Measurements from ENCODE around the gene FAM50B. TPM values are rescaled to one million over a fixed set of nuclear protein-coding genes. Genes with fewer than 3 reads are reported as not detected.

The FAM50B gene
- total RNA-seq, 3 donors from 2014 or later (not counting 1 experiment from before 2014, with no cell fraction given), result 1.9 to 4.7 (median 1.9) TPM

DNA sequence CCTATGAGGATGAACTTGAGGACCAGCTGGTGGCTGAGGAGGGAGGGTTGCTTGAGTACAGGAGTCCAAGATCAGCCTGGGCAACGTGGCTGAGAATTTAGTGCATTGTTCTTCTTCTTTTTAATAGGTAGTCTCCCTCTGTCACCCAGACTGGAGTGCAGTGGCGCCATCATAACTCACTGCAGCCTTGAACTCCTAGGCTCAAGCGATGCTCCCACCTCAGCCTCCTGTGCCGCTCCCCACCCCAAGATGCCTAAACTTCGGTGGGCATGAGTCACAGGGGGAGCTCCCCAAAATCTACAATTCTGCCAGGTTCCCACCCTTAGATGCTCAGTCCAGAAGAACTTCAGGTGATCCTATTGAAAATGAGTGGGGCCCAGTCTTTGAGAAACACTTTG, 21.4 kb downstream of the FAM50B start:
- Mint-ChIP-seq H3K4me1 (no peaks in the 10 kb centered on the region), H3K4me3 (no peak overlapping the region)

GRCh38 chr6:3871515-3871914, 22.3 kb downstream of the FAM50B start:
- H3K27ac ChIP-seq (ENCODE audit: low read length), result no peak overlapping the region
- no peaks in the 10 kb centered on the region for H3K9me3 Mint-ChIP-seq
- no peak for TF ChIP-seq CTCF (IDR thresholded peaks at IDR 0.05)
- intact Hi-C loops (cut with micrococcal nuclease), result no loop called here
- H3K4me3 Mint-ChIP-seq, result no peak overlapping the region
- no peak overlapping the region for H3K27ac Mint-ChIP-seq
- ATAC-seq (no peak), DNase-seq (no peak)
- H3K36me3 ChIP-seq (ENCODE audit: control insufficient read depth, insufficient read depth, low read length), result no peaks in the 10 kb centered on the region
- H3K4me3 ChIP-seq (ENCODE audit: low read length), result no peak overlapping the region
- H3K4me1 Mint-ChIP-seq, result no peaks in the 10 kb centered on the region
- peaks cover 7 to 13% of the 10 kb centered on the region in 2 donors for H3K27me3 Mint-ChIP-seq (ENCODE audit: low read depth in 2 of 2)
- H3K9me3 ChIP-seq (ENCODE audit: control insufficient read depth, insufficient read depth, low read length), result no peaks in the 10 kb centered on the region
- WGBS (ENCODE audit: insufficient coverage), result 84% methylated on average over 4 of the region's 4 CpGs
- H3K36me3 Mint-ChIP-seq, result no peaks in the 10 kb centered on the region
- H3K4me1 ChIP-seq (ENCODE audit: control insufficient read depth, insufficient read depth, low read length), result no peaks in the 10 kb centered on the region
- peaks cover 3% of the 10 kb centered on the region for H3K27me3 ChIP-seq (ENCODE audit: control insufficient read depth, insufficient read depth, low read length)

More for the DNA sequence above, 21.4 kb downstream of the FAM50B start:
- no peak for ATAC-seq
- intact Hi-C loops (cut with micrococcal nuclease), result no loop called here
- Mint-ChIP-seq H3K27me3 (ENCODE audit: low read depth in 2 of 2) (peaks cover 7 to 13% of the 10 kb centered on the region in 2 donors), H3K36me3 (no peaks in the 10 kb centered on the region), H3K27ac (no peak overlapping the region), H3K9me3 (no peaks in the 10 kb centered on the region)
- Histone ChIP-seq H3K4me1 (ENCODE audit: control insufficient read depth, insufficient read depth, low read length) (no peaks in the 10 kb centered on the region), H3K27ac (ENCODE audit: low read length) (no peak overlapping the region), H3K4me3 (ENCODE audit: low read length) (no peak overlapping the region), H3K36me3 (ENCODE audit: control insufficient read depth, insufficient read depth, low read length) (no peaks in the 10 kb centered on the region), H3K27me3 (ENCODE audit: control insufficient read depth, insufficient read depth, low read length) (no peaks in the 10 kb centered on the region), H3K9me3 (ENCODE audit: control insufficient read depth, insufficient read depth, low read length) (no peaks in the 10 kb centered on the region)
- DNase-seq, result no peak
- no peak for TF ChIP-seq CTCF (IDR thresholded peaks at IDR 0.05)
- 97% methylated on average over 5 of the region's 5 CpGs for WGBS (ENCODE audit: insufficient coverage)

DNA sequence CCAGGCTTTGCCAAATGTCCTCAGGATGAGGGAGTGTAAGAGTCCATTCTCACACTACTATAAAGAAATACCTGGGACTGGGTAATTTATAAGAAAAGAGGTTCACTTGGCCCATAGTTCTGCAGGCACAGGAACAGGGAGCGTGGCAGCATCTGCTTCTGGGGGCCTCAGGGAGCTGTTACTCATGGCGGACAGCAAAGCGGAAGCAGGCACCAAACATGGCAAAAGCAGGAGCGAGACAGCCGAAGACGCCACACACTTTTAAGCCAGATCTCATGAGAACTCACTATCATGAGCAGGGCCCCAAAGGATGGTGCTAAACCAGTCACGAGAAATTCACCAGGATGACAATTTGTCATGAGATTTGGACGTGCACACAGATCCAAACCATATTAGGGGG, 22.8 kb downstream of the FAM50B start:
- 94% methylated on average over 8 of the region's 8 CpGs for WGBS (ENCODE audit: insufficient coverage)
- ATAC-seq (no peak), DNase-seq (no peak)
- Histone ChIP-seq H3K4me1 (ENCODE audit: control insufficient read depth, insufficient read depth, low read length) (no peaks in the 10 kb centered on the region), H3K9me3 (ENCODE audit: control insufficient read depth, insufficient read depth, low read length) (no peaks in the 10 kb centered on the region), H3K27me3 (ENCODE audit: control insufficient read depth, insufficient read depth, low read length) (peaks cover 3% of the 10 kb centered on the region), H3K27ac (ENCODE audit: low read length) (no peak overlapping the region), H3K36me3 (ENCODE audit: control insufficient read depth, insufficient read depth, low read length) (no peaks in the 10 kb centered on the region), H3K4me3 (ENCODE audit: low read length) (no peak overlapping the region)
- H3K9me3 Mint-ChIP-seq, result no peaks in the 10 kb centered on the region
- no peak overlapping the region for H3K27ac Mint-ChIP-seq
- H3K27me3 Mint-ChIP-seq (ENCODE audit: low read depth in 2 of 2), result peaks cover 7 to 13% of the 10 kb centered on the region in 2 donors
- intact Hi-C loops (cut with micrococcal nuclease), result no loop called here
- no peak for TF ChIP-seq CTCF (IDR thresholded peaks at IDR 0.05)
- H3K4me1 Mint-ChIP-seq, result no peaks in the 10 kb centered on the region
- H3K36me3 Mint-ChIP-seq, result no peaks in the 10 kb centered on the region
- H3K4me3 Mint-ChIP-seq, result no peak overlapping the region

DNA sequence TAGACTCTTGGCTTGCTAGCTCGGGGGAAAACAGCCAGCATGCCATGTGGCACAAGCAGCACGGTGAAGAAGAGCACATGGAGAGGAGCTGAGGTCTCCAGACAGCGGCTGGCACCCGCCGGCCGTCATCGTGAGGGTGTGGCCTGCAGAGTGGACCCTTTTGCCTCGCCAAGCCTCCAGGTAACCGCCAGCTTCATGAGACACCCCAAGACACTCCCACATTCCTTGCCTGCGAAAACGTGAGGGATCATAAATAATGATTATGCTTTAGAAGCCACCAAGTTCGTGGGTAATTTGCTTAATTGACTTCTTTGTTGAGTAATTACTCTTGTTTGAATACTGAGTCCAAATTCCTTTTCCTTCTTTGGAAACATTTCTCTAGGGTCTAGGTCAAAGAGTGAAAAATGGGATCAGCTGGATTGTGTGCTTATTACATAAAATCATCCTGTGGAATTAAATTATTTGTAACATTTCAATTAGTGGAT, 23.2 kb downstream of the FAM50B start:
- ATAC-seq, result no peak
- no peak overlapping the region for H3K27ac Mint-ChIP-seq
- Histone ChIP-seq H3K4me3 (ENCODE audit: low read length) (no peak overlapping the region), H3K9me3 (ENCODE audit: control insufficient read depth, insufficient read depth, low read length) (no peaks in the 10 kb centered on the region), H3K36me3 (ENCODE audit: control insufficient read depth, insufficient read depth, low read length) (no peaks in the 10 kb centered on the region), H3K27me3 (ENCODE audit: control insufficient read depth, insufficient read depth, low read length) (peaks cover 3% of the 10 kb centered on the region), H3K4me1 (ENCODE audit: control insufficient read depth, insufficient read depth, low read length) (no peaks in the 10 kb centered on the region), H3K27ac (ENCODE audit: low read length) (no peak overlapping the region)
- no peaks in the 10 kb centered on the region for H3K9me3 Mint-ChIP-seq
- no peak for DNase-seq
- no peaks in the 10 kb centered on the region for H3K36me3 Mint-ChIP-seq
- TF ChIP-seq CTCF (IDR thresholded peaks at IDR 0.05), result no peak
- no peaks in the 10 kb centered on the region for H3K4me1 Mint-ChIP-seq
- intact Hi-C loops (cut with micrococcal nuclease), result no loop called here
- H3K27me3 Mint-ChIP-seq (ENCODE audit: low read depth in 2 of 2), result peaks cover 7 to 13% of the 10 kb centered on the region in 2 donors
- WGBS (ENCODE audit: insufficient coverage), result 92% methylated on average over 8 of the region's 12 CpGs
- no peak overlapping the region for H3K4me3 Mint-ChIP-seq

All from natural killer cell (primary cell).